Amniotic epithelial cell (primary cell): ENCODE measurements around the gene RAPGEF4.

Experiments
- DNase-seq: peaks from one replicate; pipeline ENCODE4 v3.0.0-alpha.2; 2010; ENCODE audit warnings: low read depth

RAPGEF4 gene

DNA sequence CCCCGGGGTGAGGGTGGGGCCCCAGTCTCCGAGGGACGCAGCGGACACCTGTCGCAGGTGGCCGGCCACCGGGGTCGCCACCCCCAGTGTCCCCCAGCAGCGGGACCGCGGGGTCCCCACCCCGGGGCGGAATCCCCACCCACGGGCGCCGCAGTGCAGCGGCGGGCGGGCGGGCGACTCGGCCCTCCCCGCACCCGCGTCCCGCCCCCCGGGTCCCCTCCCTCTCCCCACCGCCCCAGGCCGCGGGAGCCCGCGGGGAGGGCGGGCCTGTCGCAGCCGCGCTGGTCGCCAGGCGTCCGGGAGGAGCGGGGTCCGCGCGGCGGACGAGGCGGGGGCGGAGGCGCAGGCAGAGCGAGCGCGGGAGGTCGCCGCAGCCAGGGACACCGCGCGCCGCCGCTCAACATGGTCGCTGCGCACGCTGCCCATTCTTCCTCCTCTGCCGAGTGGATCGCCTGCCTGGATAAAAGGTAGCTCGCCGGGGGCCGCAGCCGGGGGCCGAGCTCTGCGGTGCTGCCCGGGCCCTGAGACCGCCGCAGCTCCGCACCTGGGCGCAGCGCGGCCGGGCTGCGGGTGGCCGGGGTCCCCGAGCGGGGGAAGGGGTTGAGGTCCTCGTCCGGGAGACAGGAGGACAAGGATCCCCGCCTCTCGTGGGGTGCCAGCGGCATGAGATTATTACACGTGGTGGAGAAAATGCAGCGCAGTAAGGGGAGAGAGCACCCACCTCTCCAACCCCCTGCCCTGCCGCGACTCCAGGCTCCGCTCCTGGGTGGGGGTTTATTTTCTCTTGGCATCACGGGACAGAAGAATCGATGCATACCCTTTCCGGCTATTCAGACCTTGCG lies at the start of gene RAPGEF4:
Gene RAPGEF4, plus strand, starts transcription at position 264 of the 842 bp plus-strand sequence. Its CDS starts 139 bp downstream, at position 403.
- DNase-seq, result no peak

- peak; percentile 99 for DNase-seq
Observed at GRCh38 chr2:172693037-172693436, 42.6 kb upstream of the RAPGEF4 start.

DNA sequence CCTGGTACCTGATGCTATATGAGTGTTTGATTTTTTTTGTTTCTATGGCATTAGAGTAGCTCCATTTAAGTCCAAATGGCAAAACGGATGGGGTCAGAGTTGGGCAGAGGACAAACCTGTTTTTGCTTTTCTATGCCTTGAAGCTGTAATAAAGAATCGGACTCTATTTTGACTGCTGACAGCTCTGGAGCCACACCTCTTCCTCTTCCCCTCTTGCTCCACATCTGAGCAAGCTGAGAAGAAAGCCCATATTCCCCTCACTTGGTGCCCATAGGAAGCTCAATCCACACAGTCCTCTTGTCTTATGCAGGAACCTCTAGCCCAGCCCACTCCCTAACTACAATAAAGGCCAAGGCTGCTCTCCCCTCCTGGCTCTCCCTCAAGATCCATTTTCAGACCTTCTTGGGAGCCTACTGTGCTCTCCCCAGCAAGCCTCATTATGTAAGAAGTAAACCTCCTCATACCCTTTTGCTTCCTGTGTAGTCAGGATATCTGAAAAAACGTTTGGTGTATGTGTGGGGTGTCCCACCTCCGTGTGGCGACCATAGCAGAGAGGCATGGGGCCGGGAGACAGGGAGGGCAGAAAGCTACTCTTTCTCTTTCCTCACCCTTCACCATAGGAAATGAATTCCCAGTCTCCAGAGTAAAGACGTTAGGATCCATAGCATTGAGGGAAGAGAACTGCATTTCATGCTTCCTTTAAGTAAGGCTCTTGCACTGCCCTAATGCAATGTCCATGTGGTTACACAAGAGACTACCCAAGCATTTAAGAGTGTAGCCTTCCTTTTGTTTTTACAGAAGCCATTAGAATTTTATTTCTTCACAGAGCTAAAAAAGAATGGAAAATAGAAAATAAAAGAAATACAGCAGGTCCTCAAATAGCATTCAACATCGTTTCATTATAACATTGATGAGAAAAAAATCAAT lies 41.9 kb upstream of the RAPGEF4 start:
- no peak for DNase-seq

- DNase-seq, result peak; percentile 12
Observed at GRCh38 chr2:172697296-172697695, 38.3 kb upstream of the RAPGEF4 start.

- DNase-seq, result peak; percentile 58
Observed at GRCh38 chr2:172698041-172698863, 37.4 kb upstream of the RAPGEF4 start.

- DNase-seq, result peak; percentile 61
Observed at GRCh38 chr2:172701250-172701649, 34.4 kb upstream of the RAPGEF4 start.

DNA sequence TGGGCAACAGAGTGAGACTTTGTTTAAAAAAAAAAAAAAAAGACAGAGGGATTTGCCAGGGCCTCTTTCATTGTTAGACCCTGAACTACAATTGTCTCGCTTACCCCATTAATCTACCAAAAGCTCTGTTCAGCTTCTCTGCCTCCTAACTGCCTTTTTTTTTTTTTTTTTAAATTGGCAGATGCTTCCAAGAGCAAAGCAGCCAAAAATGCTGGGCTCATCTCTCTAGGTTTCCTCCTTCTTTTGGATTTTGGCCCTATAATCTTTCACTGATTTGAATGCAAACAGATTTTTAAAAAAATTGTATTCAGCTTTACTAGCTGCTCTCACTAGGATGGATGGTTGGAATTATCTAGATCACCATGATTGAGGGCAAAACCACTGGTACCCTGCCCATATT lies 33.2 kb upstream of the RAPGEF4 start:
- DNase-seq, result no peak

GRCh38 chr2:172704072-172704936 lies 31.3 kb upstream of the RAPGEF4 start:
- DNase-seq, result no peak

- DNase-seq, result no peak
Observed at GRCh38 chr2:172705352-172705751, 30.3 kb upstream of the RAPGEF4 start.

DNA sequence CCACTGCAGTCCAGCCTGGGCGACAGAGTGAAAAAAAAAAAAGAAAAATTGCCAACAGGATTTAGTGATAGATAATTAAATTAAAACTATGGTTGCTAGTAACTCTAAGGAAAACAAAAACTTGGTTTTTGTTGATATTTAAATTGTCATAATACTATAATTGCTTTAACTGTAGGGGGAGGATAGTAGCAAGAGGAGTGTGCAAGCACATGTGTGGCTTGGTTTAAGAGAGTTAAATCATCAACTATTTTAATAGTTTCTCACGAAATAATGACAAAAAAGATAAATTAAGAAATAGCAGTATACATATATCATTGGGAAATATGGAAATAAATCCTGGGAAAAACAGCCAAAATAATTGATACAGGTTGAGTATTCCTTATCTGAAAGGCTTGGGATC lies 27.4 kb upstream of the RAPGEF4 start:
- DNase-seq, result no peak

GRCh38 chr2:172709566-172710291 lies 25.9 kb upstream of the RAPGEF4 start:
- no peak for DNase-seq

DNA sequence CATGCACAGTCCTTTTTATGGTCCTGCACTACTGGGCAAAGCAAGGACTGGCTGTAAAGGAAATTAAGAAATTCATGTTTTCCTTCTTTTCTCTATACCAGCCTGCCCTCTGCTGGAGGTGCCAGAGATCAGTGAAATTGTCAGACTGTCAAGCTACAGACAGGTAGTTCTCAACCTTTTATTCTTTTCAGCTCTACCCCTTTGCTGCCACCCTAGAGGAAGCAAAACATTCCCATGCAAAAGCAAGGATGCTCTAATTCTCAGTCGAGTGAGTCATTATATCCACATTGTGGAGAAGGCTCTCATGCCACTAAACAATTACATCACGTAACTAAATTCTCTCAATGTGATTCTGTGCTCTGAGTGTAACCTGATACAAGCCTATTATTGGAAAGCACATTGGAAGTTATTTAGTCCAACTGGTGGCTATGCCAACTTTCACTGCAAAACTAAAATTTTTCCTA lies 25.0 kb upstream of the RAPGEF4 start:
- peak; percentile 33 for DNase-seq

DNA sequence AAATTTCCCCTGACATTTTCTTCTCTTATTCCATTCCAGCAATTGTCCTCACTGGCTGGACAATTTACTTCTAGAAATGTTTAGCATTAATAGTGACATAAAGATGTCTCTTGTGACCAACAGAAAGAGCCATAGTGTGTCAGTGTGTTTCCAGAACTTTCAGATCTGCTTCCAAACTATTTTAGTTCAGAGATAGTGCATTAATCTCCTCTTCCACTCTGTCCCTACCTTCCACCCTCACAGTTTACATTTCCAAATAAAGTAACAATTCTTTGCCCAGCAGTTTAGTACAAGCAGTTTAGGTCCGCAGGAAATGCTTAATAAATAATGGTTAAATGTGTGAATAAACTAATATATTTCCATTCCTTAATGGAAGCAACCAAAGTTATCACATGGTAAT lies 24.5 kb upstream of the RAPGEF4 start:
- DNase-seq, result no peak

GRCh38 chr2:172712251-172712650 lies 23.4 kb upstream of the RAPGEF4 start:
- no peak for DNase-seq

DNA sequence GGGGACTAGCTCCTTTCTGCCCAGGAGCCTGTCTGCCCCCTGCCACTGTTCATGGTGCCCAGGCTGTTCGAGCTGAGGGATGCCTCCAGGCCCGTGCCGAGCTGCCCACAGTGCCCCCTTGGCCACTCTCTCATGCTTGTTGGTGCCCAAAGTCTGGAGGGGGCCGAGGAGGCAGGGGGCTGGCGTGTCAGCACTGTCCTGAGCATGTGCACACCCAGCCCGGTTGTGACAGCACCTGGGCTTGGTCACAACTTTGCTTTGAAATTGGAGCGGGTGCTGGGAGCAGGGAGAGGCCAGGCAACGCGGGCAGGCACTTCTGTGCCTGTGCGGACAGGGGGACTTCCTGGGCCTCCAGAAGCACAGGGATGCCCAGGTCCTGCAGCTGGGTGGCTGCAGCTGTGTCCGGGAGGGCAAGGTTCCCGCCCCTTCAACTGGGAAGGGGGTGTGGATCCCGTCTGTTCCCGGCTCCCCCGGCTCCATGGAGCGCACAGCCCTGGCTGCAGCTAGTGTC lies 22.2 kb upstream of the RAPGEF4 start:
- DNase-seq, result no peak

GRCh38 chr2:172722481-172722880 lies 13.2 kb upstream of the RAPGEF4 start:
- no peak for DNase-seq

DNA sequence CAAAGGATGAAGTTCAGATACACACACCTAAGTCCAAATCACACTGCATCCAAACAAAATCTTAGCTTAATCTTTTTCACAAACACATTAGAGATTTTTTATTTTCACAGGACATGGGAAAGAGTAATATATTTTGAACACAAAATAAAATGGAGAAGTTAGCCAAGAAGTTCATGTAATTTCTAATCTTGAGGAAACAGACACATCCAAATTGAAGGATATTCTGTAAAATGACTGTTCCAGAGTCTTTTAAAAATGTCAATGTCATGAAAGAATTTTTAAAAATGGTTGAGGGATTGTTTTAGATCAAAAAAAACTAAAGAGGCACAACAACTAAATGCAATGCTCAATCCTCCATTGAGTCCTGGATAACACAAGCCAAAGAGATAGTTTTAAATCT lies 12.4 kb upstream of the RAPGEF4 start:
- no peak for DNase-seq

- DNase-seq, result no peak
Observed at GRCh38 chr2:172724724-172725123, 10.9 kb upstream of the RAPGEF4 start.

DNA sequence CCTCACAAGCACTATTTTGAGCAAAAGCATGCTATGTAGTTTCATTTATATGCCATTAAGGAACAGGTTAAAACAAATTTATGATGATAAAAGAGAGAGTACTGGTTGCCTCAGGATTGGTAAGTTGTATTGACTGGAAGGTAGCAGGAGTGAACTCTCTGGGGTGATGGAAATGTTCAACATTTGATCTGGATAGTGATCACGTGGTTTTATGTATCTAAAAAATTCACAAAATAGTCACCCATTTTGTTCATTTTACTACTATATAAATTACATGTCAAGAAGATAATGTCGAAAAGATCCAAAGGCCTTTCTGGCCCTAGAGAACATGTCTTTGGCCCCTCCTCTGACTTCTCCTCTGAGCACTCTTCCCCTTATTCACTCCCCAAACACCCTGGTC lies 10.4 kb upstream of the RAPGEF4 start:
- no peak for DNase-seq

GRCh38 chr2:172725746-172726145 lies 9.9 kb upstream of the RAPGEF4 start:
- DNase-seq, result no peak
